Neural cell (in vitro differentiated cells): ENCODE data around the gene ADAMTS6.

Experiments
- CTCF ChIP-seq: fragments of 450-650 bp; IDR thresholded peaks from 2 replicates; pipeline ENCODE4 v1.5.1; 2014; ENCODE audit warnings: antibody characterized with exemption, mild to moderate bottlenecking, moderate library complexity; ENCODE audit not compliant: poor library complexity, severe bottlenecking
- EZH2 ChIP-seq: fragments of 200-600, 300-800 bp; shearing (Covaris generic), sonication (generic); IDR thresholded peaks from 2 replicates; pipeline ENCODE4 v1.6.1; 2014; ENCODE audit warnings: antibody characterized with exemption, low read length, borderline replicate concordance, mild to moderate bottlenecking; ENCODE audit not compliant: insufficient read depth, poor library complexity, severe bottlenecking
- POLR2AphosphoS5 ChIP-seq: IDR thresholded peaks from 2 replicates; pipeline ENCODE4 v1.6.1; 2012
- REST ChIP-seq: IDR thresholded peaks from 2 replicates; pipeline ENCODE4 v1.6.1; 2012; ENCODE audit warnings: borderline replicate concordance

- TF ChIP-seq EZH2 (no peak), REST (no peak), POLR2AphosphoS5 (no peak), CTCF (no peak)
Measured at GRCh38 chr5:65359569-65359968, 122.2 kb downstream of the ADAMTS6 start.
